Naive thymus-derived CD8-positive, alpha-beta T cell (primary cell): ENCODE measurements around the gene ERG. TPM values are rescaled to one million over a fixed set of nuclear protein-coding genes. Genes with fewer than 3 reads are reported as not detected.

Experiments used
- ATAC-seq, 2 donors: fragments of 150-1000 bp; cut with Tn5 transposase in 1 of 2; sonication (Bioruptor Pico), chemical (Tn5 transposase) in 1 of 2; 1 replicate in 1 of 2; 2 replicates in 1 of 2; pipeline ENCODE4 v1.10.0; 2021; ENCODE audit warnings: mild to moderate bottlenecking in 2 of 2, moderate library complexity in 2 of 2
- POLR2A ChIA-PET: fragments of 350-600 bp; sonication (Branson Sonifier 250); formaldehyde crosslinking; loops from one replicate; lab custom pipeline; 2021; ENCODE audit warnings: antibody characterized with exemption; lab: Charles Lee
- DNase-seq, 10 donors: peaks; one replicate each; pipeline versions ENCODE4 v3.0.0 to v3.0.0-alpha.2; 2020 to 2022
- H3K27ac Mint-ChIP-seq, 10 donors: one replicate each; pipeline ENCODE4 v1.8.0; 2020 to 2022; ENCODE audit warnings: mild to moderate bottlenecking in 10 of 10, mixed read lengths in 10 of 10, moderate library complexity in 4 of 10, inconsistent platforms in 1 of 10
- H3K27me3 Mint-ChIP-seq, 5 donors: one replicate each; pipeline ENCODE4 v1.8.0; 2021 to 2022; ENCODE audit warnings: mixed read lengths in 5 of 5
- H3K36me3 Mint-ChIP-seq, 3 donors: one replicate each; pipeline ENCODE4 v1.8.0; 2020 to 2022; ENCODE audit warnings: mixed read lengths in 3 of 3, mild to moderate bottlenecking in 2 of 3, inconsistent platforms in 1 of 3
- H3K4me1 Mint-ChIP-seq, 4 donors: one replicate each; pipeline ENCODE4 v1.8.0; 2021 to 2022; ENCODE audit warnings: mixed read lengths in 4 of 4
- H3K4me3 Mint-ChIP-seq, 10 donors: one replicate each; pipeline ENCODE4 v1.8.0; 2020 to 2022; ENCODE audit warnings: mild to moderate bottlenecking in 10 of 10, mixed read lengths in 10 of 10, moderate library complexity in 6 of 10, inconsistent platforms in 1 of 10
- H3K9me3 Mint-ChIP-seq, 9 donors: one replicate each; pipeline ENCODE4 v1.8.0; 2020 to 2022; ENCODE audit warnings: mixed read lengths in 9 of 9, mild to moderate bottlenecking in 3 of 9, inconsistent platforms in 1 of 9, moderate library complexity in 1 of 9
- polyA plus RNA-seq, 3 donors: library from polyadenylated mRNA; unstranded; fragments of 300-500 nt; fragmentation: Illumina TruSeq; gene quantifications; one replicate each; pipeline ENCODE4 v1.2.3, GENCODE V29; 2021
- total RNA-seq, 8 experiments: library from RNA in 2 of 8; stranded (reverse) in 2 of 8; gene quantifications; one replicate each; pipeline ENCODE4 v1.2.3 and lab custom pipeline; 2021 to 2026

The ERG gene
- total and polyA plus RNA-seq, 5 experiments from 2014 or later = not detected

- Mint-ChIP-seq H3K27ac (peak overlapping the region in 1 of 10 donors; percentile 70), H3K4me1 (no peaks in the 10 kb centered on the region), H3K27me3 (peaks cover 0 to 8% (median 2%) of the 10 kb centered on the region in 5 donors), H3K36me3 (no peaks in the 10 kb centered on the region), H3K4me3 (no peak overlapping the region), H3K9me3 (no peaks in the 10 kb centered on the region)
- POLR2A ChIA-PET = no interaction called here
- ATAC-seq (no peak), DNase-seq (no peak)
Measured at GRCh38 chr21:38342739-38343138, 155.5 kb downstream of the ERG start.

- Mint-ChIP-seq H3K4me3 (no peak overlapping the region), H3K9me3 (no peaks in the 10 kb centered on the region), H3K36me3 (no peaks in the 10 kb centered on the region), H3K4me1 (no peaks in the 10 kb centered on the region), H3K27me3 (peaks cover 0 to 8% (median 2%) of the 10 kb centered on the region in 5 donors), H3K27ac (no peak overlapping the region)
- DNase-seq = no peak
- ATAC-seq = no peak
- POLR2A ChIA-PET = no interaction called here
Measured at GRCh38 chr21:38341546-38342012, 156.7 kb downstream of the ERG start.

GRCh38 chr21:38340131-38340530 is 158.1 kb downstream of the ERG start:
- POLR2A ChIA-PET = no interaction called here
- H3K4me1 Mint-ChIP-seq = no peaks in the 10 kb centered on the region
- H3K36me3 Mint-ChIP-seq = no peaks in the 10 kb centered on the region
- no peak overlapping the region for H3K27ac Mint-ChIP-seq
- peaks cover 0 to 4% (median 0%) of the 10 kb centered on the region in 5 donors for H3K27me3 Mint-ChIP-seq
- DNase-seq (no peak), ATAC-seq (no peak)
- H3K4me3 Mint-ChIP-seq = no peak overlapping the region
- no peaks in the 10 kb centered on the region for H3K9me3 Mint-ChIP-seq

- Mint-ChIP-seq H3K9me3 (no peaks in the 10 kb centered on the region), H3K4me3 (no peak overlapping the region), H3K27me3 (peaks cover 0 to 4% (median 0%) of the 10 kb centered on the region in 5 donors), H3K4me1 (no peaks in the 10 kb centered on the region), H3K36me3 (no peaks in the 10 kb centered on the region), H3K27ac (no peak overlapping the region)
- POLR2A ChIA-PET = no interaction called here
- DNase-seq (no peak), ATAC-seq (no peak)
Measured at GRCh38 chr21:38337793-38338192, 160.5 kb downstream of the ERG start.

GRCh38 chr21:38334866-38335265 is 163.4 kb downstream of the ERG start:
- Mint-ChIP-seq H3K4me3 (no peak overlapping the region), H3K4me1 (no peaks in the 10 kb centered on the region), H3K27me3 (peaks cover 0 to 4% (median 0%) of the 10 kb centered on the region in 5 donors), H3K9me3 (no peaks in the 10 kb centered on the region), H3K36me3 (no peaks in the 10 kb centered on the region), H3K27ac (peak overlapping the region in 1 of 10 donors; percentile 15)
- POLR2A ChIA-PET = no interaction called here
- DNase-seq (no peak), ATAC-seq (no peak)

- POLR2A ChIA-PET = no interaction called here
Measured at GRCh38 chr21:38333301-38334272, 164.7 kb downstream of the ERG start.

DNA sequence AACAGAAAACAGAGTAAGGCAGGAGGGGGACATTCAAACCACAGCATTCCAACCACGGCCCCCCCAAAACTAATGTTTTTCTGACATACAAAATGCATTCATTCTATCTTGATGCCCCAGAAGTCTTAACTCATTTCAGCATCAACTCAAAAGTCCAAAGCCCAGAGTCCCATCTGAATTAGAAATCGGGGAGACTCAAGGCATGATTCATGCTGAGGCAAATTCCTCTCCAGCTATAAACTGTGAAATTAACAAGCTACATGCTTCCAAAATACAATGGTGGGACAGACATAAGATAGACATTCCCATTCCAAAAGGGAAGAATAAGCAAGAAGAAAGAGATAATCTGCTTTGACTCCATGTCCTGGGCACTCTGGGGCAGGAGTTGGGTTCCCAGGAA is 167.6 kb downstream of the ERG start:
- POLR2A ChIA-PET = no interaction called here
- Mint-ChIP-seq H3K9me3 (peaks cover 0 to 2% (median 0%) of the 10 kb centered on the region in 9 donors), H3K4me1 (peaks cover 0 to 1% (median 0%) of the 10 kb centered on the region in 4 donors), H3K36me3 (no peaks in the 10 kb centered on the region), H3K4me3 (no peak overlapping the region), H3K27me3 (no peaks in the 10 kb centered on the region), H3K27ac (no peak overlapping the region)
- DNase-seq (no peak), ATAC-seq (no peak)

More at GRCh38 chr21:38333301-38334272, 164.7 kb downstream of the ERG start:
- H3K9me3 Mint-ChIP-seq = peaks cover 0 to 2% (median 0%) of the 10 kb centered on the region in 9 donors
- DNase-seq = no peak
- no peak overlapping the region for H3K27ac Mint-ChIP-seq
- H3K4me1 Mint-ChIP-seq = no peaks in the 10 kb centered on the region
- peaks cover 0 to 4% (median 0%) of the 10 kb centered on the region in 5 donors for H3K27me3 Mint-ChIP-seq
- ATAC-seq = no peak
- no peak overlapping the region for H3K4me3 Mint-ChIP-seq
- no peaks in the 10 kb centered on the region for H3K36me3 Mint-ChIP-seq

Other genes with a start within 250 kb of the ERG start
- not detected for gene KCNJ15, start 241.5 kb downstream of the ERG start, total RNA-seq
- not detected for gene KCNJ15, start 241.5 kb downstream of the ERG start, polyA plus RNA-seq